HEK293 (cell line): Measurements from ENCODE around the gene CLTC.
"Not testable (repeated sequence)": the region's sequence is repeated elsewhere in the genome, so short reads cannot be mapped to it uniquely, and the experiment has no call there.

ENCODE experiments used
- CTCF ChIA-PET: fragments of 350-600 bp; formaldehyde crosslinking; extraction: SDS; loops from one replicate; lab custom pipeline; 2021; ENCODE audit warnings: antibody characterized with exemption; lab: Yijun Ruan, JAX
- POLR2A ChIA-PET: fragments of 300-600 bp; formaldehyde crosslinking; extraction: SDS; loops from one replicate; lab custom pipeline; 2020; ENCODE audit warnings: antibody characterized with exemption, inconsistent platforms; lab: Yijun Ruan, JAX
- H3K27ac ChIP-seq: fragments of 200-500 bp; sonication (Bioruptor generic); 2 replicates; pipeline ENCODE4 v1.5.1; 2014; ENCODE audit warnings: low read depth, low read length, control low read depth, inconsistent platforms; ENCODE audit errors: extremely low read depth
- H3K36me3 ChIP-seq, 2 experiments: fragments of 200-500 bp in 1 of 2; sonication (Bioruptor generic) in 1 of 2; 1 replicate in 1 of 2; 2 replicates in 1 of 2; pipeline ENCODE4 v1.5.1; 2014 to 2017; ENCODE audit warnings: inconsistent platforms in 2 of 2, low read length in 2 of 2; ENCODE audit not compliant: control insufficient read depth in 2 of 2, insufficient read depth in 1 of 2
- H3K4me1 ChIP-seq: fragments of 200-500 bp; sonication (Bioruptor generic); 2 replicates; pipeline ENCODE4 v1.5.1; 2014; ENCODE audit warnings: mild to moderate bottlenecking, low read length, inconsistent platforms; ENCODE audit not compliant: control insufficient read depth, insufficient read depth
- H3K4me3 ChIP-seq: 2 replicates; pipeline ENCODE4 v1.5.1; 2011; ENCODE audit warnings: low read depth, mild to moderate bottlenecking, control low read depth, low read length, moderate library complexity
- H3K9me3 ChIP-seq: fragments of 200-500 bp; sonication (Bioruptor generic); 2 replicates; pipeline ENCODE4 v1.5.1; 2014; ENCODE audit warnings: low read depth, low read length, inconsistent platforms; ENCODE audit not compliant: control insufficient read depth, insufficient read depth
- BCL11B ChIP-seq: fragments of 450-650 bp; formaldehyde crosslinking; IDR thresholded peaks from 2 replicates; pipeline ENCODE4 v1.5.1; 2016; ENCODE audit warnings: low read depth, missing biosample characterization, missing genetic modification characterization
- FEZF1 ChIP-seq: fragments of 450-650 bp; formaldehyde crosslinking; IDR thresholded peaks from 2 replicates; pipeline ENCODE4 v1.5.1; 2016; ENCODE audit warnings: missing biosample characterization, missing genetic modification characterization
- HIC1 ChIP-seq: fragments of 450-650 bp; formaldehyde crosslinking; IDR thresholded peaks from 2 replicates; pipeline ENCODE4 v1.5.1; 2016; ENCODE audit warnings: missing biosample characterization, missing genetic modification characterization
- KLF16 ChIP-seq: fragments of 450-650 bp; formaldehyde crosslinking; IDR thresholded peaks from 2 replicates; pipeline ENCODE4 v1.5.1; 2017; ENCODE audit warnings: missing biosample characterization, missing genetic modification characterization
- PRDM2 ChIP-seq: fragments of 450-650 bp; formaldehyde crosslinking; IDR thresholded peaks from 2 replicates; pipeline ENCODE4 v1.5.1; 2016; ENCODE audit warnings: missing biosample characterization, missing genetic modification characterization, borderline replicate concordance
- TCF7L2 ChIP-seq: IDR thresholded peaks from 2 replicates; pipeline ENCODE4 v1.6.1; 2011; ENCODE audit warnings: low read depth, mild to moderate bottlenecking, inconsistent platforms, low read length, moderate library complexity, borderline replicate concordance
- ZBTB49 ChIP-seq: fragments of 450-650 bp; formaldehyde crosslinking; IDR thresholded peaks from 2 replicates; pipeline ENCODE4 v1.5.1; 2016; ENCODE audit warnings: missing biosample characterization, missing genetic modification characterization, low read depth
- ZBTB7A ChIP-seq: fragments of 450-650 bp; formaldehyde crosslinking; IDR thresholded peaks from 2 replicates; pipeline ENCODE4 v1.5.1; 2016; ENCODE audit warnings: low read depth, missing biosample characterization, missing genetic modification characterization
- ZBTB8A ChIP-seq: fragments of 450-650 bp; formaldehyde crosslinking; IDR thresholded peaks from 2 replicates; pipeline ENCODE4 v1.5.1; 2016; ENCODE audit warnings: missing biosample characterization, missing genetic modification characterization
- ZFHX2 ChIP-seq: fragments of 450-650 bp; formaldehyde crosslinking; conservative IDR thresholded peaks from 2 replicates; pipeline ENCODE4 v1.5.1; 2016; ENCODE audit warnings: missing biosample characterization, missing genetic modification characterization
- ZFP37 ChIP-seq: fragments of 450-650 bp; formaldehyde crosslinking; IDR thresholded peaks from 2 replicates; pipeline ENCODE4 v1.5.1; 2016; ENCODE audit warnings: missing biosample characterization, missing genetic modification characterization
- ZNF121 ChIP-seq: fragments of 450-650 bp; formaldehyde crosslinking; IDR thresholded peaks from 2 replicates; pipeline ENCODE4 v1.5.1; 2016; ENCODE audit warnings: missing biosample characterization, missing genetic modification characterization
- ZNF16 ChIP-seq: fragments of 450-650 bp; formaldehyde crosslinking; IDR thresholded peaks from 2 replicates; pipeline ENCODE4 v1.5.1; 2016; ENCODE audit warnings: low read depth, missing biosample characterization, missing genetic modification characterization
- ZNF175 ChIP-seq: fragments of 450-650 bp; formaldehyde crosslinking; IDR thresholded peaks from 2 replicates; pipeline ENCODE4 v1.5.1; 2016; ENCODE audit warnings: missing biosample characterization, missing genetic modification characterization
- ZNF341 ChIP-seq: fragments of 450-650 bp; formaldehyde crosslinking; IDR thresholded peaks from 2 replicates; pipeline ENCODE4; 2016; ENCODE audit warnings: low read depth, missing biosample characterization, missing genetic modification characterization
- ZNF521 ChIP-seq: fragments of 450-650 bp; formaldehyde crosslinking; IDR thresholded peaks from 2 replicates; pipeline ENCODE4 v1.5.1; 2017; ENCODE audit warnings: missing biosample characterization, mild to moderate bottlenecking, missing genetic modification characterization
- ZNF530 ChIP-seq: fragments of 450-650 bp; formaldehyde crosslinking; IDR thresholded peaks from 2 replicates; pipeline ENCODE4 v1.5.1; 2016; ENCODE audit warnings: low read depth, missing biosample characterization, missing genetic modification characterization
- ZNF555 ChIP-seq: fragments of 450-650 bp; formaldehyde crosslinking; conservative IDR thresholded peaks from 2 replicates; pipeline ENCODE4 v1.5.1; 2017; ENCODE audit warnings: missing biosample characterization, mild to moderate bottlenecking, missing genetic modification characterization, inconsistent platforms
- ZNF600 ChIP-seq: fragments of 450-650 bp; formaldehyde crosslinking; IDR thresholded peaks from 2 replicates; pipeline ENCODE4 v1.5.1; 2016; ENCODE audit warnings: missing biosample characterization, missing genetic modification characterization
- ZNF621 ChIP-seq: fragments of 450-650 bp; formaldehyde crosslinking; IDR thresholded peaks from 2 replicates; pipeline ENCODE4 v1.5.1; 2017; ENCODE audit warnings: missing biosample characterization, missing genetic modification characterization
- ZNF629 ChIP-seq: fragments of 450-650 bp; formaldehyde crosslinking; IDR thresholded peaks from 2 replicates; pipeline ENCODE4 v1.5.1; 2017; ENCODE audit warnings: missing biosample characterization, missing genetic modification characterization
- ZNF670 ChIP-seq: fragments of 450-650 bp; formaldehyde crosslinking; IDR thresholded peaks from 2 replicates; pipeline ENCODE4 v1.5.1; 2016; ENCODE audit warnings: missing biosample characterization, missing genetic modification characterization, low read depth
- ZNF704 ChIP-seq: fragments of 450-650 bp; formaldehyde crosslinking; IDR thresholded peaks from 2 replicates; pipeline ENCODE4 v1.5.1; 2016; ENCODE audit warnings: missing biosample characterization, missing genetic modification characterization
- ZNF776 ChIP-seq: fragments of 450-650 bp; formaldehyde crosslinking; IDR thresholded peaks from 2 replicates; pipeline ENCODE4 v1.5.0; 2017; ENCODE audit warnings: missing biosample characterization, missing genetic modification characterization, borderline replicate concordance

The CLTC gene

GRCh38 chr17:59651346-59651745, 31.7 kb downstream of the CLTC start (continued):
- TF ChIP-seq ZBTB7A (tag by site-specific recombination) (no peak), ZBTB8A (tag by site-specific recombination) (no peak), BCL11B (tag by site-specific recombination) (no peak), HIC1 (no peak), TCF7L2 (no peak), ZFP37 (no peak), ZNF175 (tag by site-specific recombination) (no peak), ZNF121 (tag by site-specific recombination) (no peak)

- POLR2A ChIA-PET, result no interaction called here
- CTCF ChIA-PET, result interaction anchor here (0.6 kb wide), 1 partner anchor 982 kb away, joined by 3 read pairs; no protein-coding TSS in a partner anchor
- Histone ChIP-seq H3K4me1 (0 out of 2 replicates have a peak, but pooled peaks cover 1% of the 10 kb centered on the region), H3K36me3 (peaks cover 91 to 97% of the 10 kb centered on the region in 2 experiments), H3K4me3 (no peak overlapping the region), H3K9me3 (no peaks in the 10 kb centered on the region)
- TF ChIP-seq PRDM2 (no peak), ZNF600 (tag by site-specific recombination) (no peak), ZNF16 (no peak), ZFHX2 (tag by site-specific recombination) (no peak), ZNF521 (tag by site-specific recombination) (no peak), ZNF776 (tag by site-specific recombination) (no peak), KLF16 (no peak), ZBTB49 (tag by site-specific recombination) (no peak), ZNF530 (tag by site-specific recombination) (no peak), ZNF704 (no peak), ZNF621 (tag by site-specific recombination) (no peak), FEZF1 (tag by site-specific recombination) (no peak), ZNF555 (tag by site-specific recombination) (no peak), ZNF629 (tag by site-specific recombination) (no peak), ZNF670 (tag by site-specific recombination) (no peak), ZNF341 (tag by site-specific recombination) (no peak)
- TF ChIP-seq, all 188 proteins: peak for 0
- no peak overlapping the region for H3K27ac ChIP-seq
Observed at GRCh38 chr17:59652119-59652518, 32.4 kb downstream of the CLTC start.

- not testable (repeated sequence) for H3K4me3 ChIP-seq, H3K4me1 ChIP-seq, H3K9me3 ChIP-seq, H3K27ac ChIP-seq
- peaks cover 93 to 97% of the 10 kb centered on the region in 2 experiments for H3K36me3 ChIP-seq
- CTCF ChIA-PET, result interaction anchor here (1.1 kb wide), 1 partner anchor 135 kb away, joined by 3 read pairs; no protein-coding TSS in a partner anchor
- POLR2A ChIA-PET, result interaction anchor here (1.2 to 1.5 kb wide), 2 partner anchors 37 to 51 kb away, joined by 3 to 4 read pairs; partner anchors contain the start of genes CLTC, PTRH2 and VMP1
Observed at GRCh38 chr17:59656624-59657023, 36.9 kb downstream of the CLTC start.
